GM21360 (cell line): ENCODE data around the gene BEND3.
A peak's percentile ranks its signal among the peaks of the same experiment; 100 is the strongest.
"Not testable (repeated sequence)": the region's sequence is repeated elsewhere in the genome, so short reads cannot be mapped to it uniquely, and the experiment has no call there.

Source experiments
- ATAC-seq: cut with Tn5 transposase; IDR thresholded peaks from one replicate; pipeline ENCODE4 v1.9.1; 2021; ENCODE audit warnings: mild to moderate bottlenecking, moderate library complexity; ENCODE audit not compliant: unreplicated experiment

The BEND3 gene

DNA sequence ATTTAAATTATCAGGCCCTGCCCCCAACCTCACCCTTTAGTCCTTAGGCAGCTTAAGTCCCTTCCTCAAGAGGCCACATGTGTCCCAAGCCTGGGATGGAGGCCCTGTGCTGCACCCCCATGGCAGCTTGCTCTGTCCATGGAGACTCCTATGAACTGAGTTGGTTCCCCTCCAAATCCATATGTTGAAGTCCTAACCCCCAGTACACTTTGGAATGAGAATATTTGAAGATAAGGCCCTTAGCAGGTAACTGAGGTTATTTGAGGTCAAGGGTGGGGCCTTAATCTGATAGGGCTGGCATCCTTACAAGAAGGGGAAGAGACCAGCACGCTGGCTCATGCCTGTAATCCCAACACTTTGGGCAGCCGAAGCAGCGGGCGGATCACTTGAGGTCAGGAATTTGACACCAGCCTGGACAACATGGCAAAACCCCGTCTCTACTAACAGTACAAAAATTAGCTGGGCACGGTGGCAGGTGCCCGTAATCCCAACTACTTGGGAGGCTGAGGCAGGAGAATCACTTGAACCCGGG is 6.7 kb upstream of the BEND3 start:
- no peak for ATAC-seq

- ATAC-seq: no peak
Observed at GRCh38 chr6:107121266-107121665, 6.0 kb upstream of the BEND3 start.

GRCh38 chr6:107120404-107120803 is 5.1 kb upstream of the BEND3 start:
- ATAC-seq: no peak

GRCh38 chr6:107118976-107119375 is 3.7 kb upstream of the BEND3 start:
- ATAC-seq: no peak

DNA sequence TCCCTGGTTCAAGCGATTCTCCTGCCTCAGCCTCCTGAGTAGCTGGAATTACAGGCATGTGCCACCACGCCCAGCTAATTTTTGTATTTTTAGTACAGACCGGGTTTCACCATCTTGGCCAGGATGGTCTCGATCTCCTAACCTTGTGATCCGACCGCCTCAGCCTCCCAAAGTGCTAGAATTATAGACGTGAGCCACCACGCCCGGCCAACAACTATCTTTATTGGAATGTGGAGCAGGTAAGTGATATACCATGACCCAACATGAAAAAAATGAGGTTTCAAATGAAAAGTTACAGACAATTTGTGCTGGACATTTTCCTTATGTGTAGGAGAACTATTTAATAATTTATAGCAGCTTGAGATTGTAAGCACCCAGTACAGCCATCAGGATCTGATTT is 3.2 kb upstream of the BEND3 start:
- ATAC-seq: not testable (repeated sequence)

DNA sequence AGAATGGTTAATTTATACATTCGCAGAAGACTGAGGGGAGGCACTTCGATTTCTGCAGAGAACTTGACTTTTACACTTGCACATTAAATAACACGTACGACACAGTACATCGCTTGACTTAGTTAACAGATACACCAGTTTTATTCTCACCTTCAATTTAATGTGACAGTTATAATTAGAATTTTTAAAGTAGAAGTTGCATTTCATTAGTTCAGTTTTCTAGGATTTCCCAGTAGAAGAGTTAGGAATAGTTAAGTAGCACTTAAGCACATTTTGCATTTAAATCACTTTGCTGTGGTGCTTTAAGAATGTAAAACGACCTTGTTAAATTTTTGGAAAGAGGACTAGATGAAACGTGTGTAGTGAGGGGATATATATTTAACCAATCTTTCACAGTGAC is 1.6 kb upstream of the BEND3 start:
- ATAC-seq: no peak

DNA sequence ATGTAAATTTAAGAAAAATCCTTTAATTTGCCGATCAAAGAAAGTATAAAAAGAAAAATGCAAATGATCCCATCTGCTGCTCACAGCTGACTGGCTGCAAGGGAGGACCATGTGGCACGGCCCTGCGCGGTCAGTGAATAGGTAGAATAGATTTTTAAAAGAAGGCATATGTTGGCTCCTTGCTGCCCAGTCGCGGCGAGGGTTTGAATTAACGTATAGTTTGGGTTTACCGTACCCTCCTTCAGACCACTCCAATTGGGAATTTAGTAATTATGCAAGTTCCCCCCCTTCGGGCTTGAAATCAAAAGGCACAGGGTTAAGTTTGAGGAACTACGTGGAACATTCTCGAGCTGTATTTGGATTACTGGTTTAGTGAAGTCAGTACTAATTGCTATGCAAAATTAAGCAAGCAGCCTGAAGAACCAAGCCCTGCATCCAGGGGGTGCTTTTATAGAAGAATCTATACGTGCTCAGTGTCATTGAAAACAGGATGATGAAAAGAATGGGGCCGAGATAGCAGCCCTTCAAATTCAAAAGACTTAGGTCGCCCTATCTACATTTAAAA is 1.1 kb upstream of the BEND3 start:
- no peak for ATAC-seq

DNA sequence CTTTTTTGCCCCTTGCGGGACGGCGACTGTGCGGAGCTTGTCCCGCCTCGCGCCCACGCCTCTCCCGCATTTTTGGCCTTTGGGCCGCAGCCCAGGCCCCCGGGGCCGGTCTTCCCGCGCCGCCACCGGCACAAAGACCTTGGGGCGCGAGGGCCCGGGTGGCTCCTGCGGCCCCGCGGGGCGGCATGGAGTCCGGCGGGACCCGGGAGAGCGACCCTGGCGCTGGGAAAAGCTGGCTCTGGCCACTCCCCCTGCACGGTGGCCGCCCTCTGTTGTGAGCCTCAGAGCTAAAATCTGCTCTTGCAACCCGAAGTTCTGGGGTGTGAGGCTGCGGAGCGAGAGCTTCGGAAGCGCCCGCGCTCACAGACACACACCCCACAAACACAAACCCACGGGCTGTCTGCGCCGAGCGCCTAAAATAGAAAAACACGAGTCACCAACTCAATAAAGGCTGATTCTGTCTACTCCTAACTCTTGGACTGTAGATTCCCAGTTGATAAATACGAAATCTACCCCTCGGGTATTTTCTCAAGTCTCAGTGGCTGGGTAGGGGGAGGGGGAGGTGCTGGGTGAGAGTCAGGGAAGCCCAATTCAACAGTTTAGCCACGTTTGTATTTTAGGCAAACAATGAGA is 496 bp upstream of the BEND3 start:
- peak; percentile 32 for ATAC-seq

DNA sequence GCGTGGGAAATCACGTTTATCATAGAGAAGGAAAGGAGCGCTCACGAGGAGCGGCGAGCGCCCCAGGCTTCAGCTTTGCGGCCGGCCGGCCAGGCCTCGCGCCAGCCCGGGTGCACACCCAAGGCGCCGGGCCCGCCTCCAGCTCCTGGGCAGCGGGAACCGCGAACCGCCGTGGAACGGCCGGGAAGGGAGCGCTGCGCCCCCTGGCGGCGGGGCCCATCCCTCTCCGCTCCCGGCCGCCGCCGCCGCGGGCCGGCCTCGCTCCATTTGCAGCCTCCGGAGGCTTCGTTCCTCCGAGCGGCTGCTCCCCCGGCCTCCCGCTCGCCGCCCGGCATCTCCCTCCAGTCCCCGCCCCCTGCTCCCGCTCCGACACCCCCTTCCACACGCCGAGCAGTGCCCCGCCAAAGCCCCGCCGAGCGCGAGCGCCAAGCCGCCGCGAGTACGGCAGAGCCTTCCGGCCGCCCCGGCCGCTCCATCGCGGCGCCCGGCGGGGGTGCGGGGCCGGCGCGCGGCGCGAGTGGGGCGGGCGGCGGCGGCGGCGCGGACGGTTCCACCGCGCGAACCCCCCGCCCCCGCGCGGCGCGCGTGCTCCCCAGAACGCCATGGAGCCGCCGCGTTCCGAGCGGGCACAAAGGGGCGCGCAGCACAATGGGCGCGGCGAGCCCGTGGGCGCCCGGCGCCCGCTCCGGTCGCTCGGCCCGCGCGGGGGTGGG is 946 bp downstream of the BEND3 start:
- peak; percentile 53 for ATAC-seq

DNA sequence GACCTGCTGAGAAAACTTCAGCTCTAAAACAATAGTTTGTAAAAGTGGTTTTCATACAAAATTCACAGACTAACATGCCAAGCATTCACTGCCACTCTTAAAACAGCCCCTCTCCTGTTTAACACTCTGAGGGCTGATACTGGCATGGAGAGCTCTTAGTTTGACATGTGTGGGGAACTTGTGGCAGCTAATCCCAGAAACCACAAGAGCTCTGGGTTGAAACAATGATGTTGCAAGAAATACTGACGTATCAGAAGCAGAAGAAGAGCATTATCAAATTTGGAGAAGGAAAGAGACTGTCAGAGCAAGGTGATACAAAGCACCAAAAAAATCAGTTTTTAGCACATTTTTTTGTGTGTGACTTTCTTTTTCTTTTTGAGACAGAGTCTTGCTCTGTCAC is 5.1 kb downstream of the BEND3 start:
- no peak for ATAC-seq

DNA sequence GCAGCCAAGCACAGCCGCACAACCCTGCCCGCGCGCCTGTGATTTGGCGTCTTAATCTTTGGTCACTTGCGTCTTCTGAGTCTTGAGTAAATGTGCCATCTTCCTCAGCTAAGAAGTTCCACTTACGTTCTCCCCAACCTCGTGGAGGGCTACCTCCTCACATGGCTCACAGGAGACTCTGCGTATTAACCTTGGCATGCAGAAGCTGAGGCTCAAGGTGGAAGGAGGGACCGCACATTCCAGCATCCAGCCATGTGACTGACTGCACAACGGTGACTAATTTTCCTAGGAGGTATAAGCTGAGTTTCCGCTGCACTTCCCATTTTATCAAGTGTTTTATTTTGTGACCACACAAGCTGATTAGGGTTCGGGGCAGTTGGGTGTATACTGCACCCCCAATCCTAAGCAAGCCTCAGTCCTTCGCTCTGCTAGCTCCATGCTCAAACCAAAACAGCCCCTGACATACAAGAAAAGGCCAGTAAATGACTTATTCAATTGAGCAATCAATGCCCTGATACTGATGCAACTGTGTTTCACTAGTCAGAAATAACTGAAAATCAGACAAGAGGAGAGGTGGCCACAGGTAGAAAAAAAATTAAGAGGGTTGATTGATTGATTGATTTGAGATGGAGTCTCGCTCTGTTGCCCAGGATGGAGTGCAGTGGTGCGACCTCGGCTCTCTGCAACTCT is 7.0 kb downstream of the BEND3 start:
- ATAC-seq: no peak

GRCh38 chr6:107107791-107108190 is 7.5 kb downstream of the BEND3 start:
- no peak for ATAC-seq

DNA sequence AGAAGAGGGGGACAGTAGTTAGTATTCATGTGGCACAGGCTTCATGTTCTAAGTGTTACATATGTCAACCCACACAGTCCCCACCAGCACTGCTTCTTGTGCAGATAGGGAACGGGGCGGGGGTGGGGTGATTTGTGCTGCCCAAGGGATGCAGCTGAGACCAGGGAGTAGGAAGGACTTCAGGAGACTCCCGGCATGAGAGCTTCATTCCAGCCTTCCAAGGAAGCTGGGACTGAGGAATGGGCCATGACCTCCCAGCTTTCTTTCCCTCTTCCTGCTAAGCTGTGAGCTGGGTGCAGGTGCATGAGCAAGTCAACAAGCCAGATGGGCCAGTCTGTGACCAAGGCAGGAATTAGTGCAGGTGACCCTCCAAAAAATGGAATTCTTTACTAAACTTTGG is 9.2 kb downstream of the BEND3 start:
- no peak for ATAC-seq

DNA sequence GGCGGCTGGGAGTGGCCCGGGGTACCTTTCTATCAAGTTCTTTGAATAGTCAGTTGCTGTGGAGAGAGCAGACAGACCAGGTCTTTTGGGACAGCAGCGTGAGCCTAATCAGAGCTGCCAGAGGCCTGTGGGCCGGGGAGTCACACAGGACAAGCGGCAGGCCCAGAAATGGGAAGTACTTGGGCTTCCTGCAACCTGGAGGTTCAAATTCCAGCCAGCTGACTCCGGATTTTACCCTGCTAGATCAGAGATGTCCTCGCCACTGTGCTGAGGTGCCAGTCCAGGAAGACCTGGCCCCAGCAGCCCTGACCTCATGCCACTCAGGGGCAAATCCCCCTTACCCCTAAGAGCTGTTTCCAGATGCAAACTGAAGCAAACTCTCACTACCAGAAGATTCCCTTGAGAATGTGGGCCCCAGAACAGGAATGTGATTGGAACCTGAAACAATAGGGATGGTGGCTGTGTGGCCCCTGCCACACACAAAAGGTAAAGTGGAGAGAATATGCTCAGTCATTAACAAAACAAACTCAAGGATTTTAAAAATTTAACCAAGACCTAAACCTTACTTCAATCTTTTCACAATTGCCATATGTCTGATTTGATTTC is 9.7 kb downstream of the BEND3 start:
- ATAC-seq: no peak

DNA sequence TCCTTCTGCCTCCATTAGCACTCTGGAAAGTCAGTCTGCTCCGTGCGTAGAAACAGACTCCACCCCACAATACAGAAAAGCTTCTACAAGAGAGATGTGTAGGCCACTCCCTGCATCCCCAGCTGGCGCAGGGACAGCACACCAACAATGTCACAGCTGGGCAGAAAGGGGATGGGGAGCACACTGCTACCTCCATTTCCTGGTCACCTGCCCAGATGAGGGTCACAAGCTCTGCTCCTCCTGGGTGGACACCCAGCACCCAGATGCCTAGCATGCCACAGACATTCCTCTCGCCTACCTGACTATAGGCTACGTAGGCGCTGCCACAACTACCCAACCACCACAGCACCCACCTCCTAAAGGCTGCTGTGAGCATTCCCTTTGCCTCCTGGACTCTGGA is 12.2 kb downstream of the BEND3 start:
- no peak for ATAC-seq

GRCh38 chr6:107102414-107102805 is 12.9 kb downstream of the BEND3 start:
- ATAC-seq: no peak

DNA sequence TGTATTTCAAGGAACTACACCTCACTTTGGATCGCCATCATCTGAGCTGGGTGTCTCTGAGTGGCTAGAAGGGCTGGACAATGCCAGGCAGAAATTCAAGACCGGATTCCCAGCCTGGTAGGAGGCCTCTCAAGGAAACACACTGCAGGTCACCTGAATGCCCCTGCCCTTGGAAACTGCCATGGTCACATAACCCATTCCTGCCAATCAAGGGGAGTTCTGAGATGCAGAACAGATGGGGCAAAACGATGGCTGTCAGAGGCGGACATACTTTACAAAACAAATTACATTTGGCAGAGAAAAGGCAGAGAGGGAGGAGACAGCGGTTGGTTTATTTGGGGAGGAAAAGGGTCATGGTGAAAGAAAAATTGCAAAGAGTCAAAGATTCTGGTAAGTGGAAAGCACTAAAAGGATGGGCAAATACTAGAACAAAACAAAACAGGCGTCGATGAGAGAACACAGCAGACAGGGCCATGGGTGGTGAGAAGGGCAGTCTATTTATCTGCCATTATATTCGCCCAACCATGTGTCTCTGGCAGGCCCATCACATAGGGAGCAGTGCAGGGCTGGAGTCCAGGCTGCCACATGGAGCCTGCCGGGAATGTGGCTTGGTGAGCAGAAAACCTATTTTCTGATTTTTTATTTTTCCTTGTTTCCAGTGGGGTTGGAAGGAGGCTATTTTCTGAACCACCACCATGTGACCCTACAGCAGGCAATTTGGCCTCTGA is 13.5 kb downstream of the BEND3 start:
- ATAC-seq: no peak

- no peak for ATAC-seq
Observed at GRCh38 chr6:107101211-107101610, 14.1 kb downstream of the BEND3 start.

DNA sequence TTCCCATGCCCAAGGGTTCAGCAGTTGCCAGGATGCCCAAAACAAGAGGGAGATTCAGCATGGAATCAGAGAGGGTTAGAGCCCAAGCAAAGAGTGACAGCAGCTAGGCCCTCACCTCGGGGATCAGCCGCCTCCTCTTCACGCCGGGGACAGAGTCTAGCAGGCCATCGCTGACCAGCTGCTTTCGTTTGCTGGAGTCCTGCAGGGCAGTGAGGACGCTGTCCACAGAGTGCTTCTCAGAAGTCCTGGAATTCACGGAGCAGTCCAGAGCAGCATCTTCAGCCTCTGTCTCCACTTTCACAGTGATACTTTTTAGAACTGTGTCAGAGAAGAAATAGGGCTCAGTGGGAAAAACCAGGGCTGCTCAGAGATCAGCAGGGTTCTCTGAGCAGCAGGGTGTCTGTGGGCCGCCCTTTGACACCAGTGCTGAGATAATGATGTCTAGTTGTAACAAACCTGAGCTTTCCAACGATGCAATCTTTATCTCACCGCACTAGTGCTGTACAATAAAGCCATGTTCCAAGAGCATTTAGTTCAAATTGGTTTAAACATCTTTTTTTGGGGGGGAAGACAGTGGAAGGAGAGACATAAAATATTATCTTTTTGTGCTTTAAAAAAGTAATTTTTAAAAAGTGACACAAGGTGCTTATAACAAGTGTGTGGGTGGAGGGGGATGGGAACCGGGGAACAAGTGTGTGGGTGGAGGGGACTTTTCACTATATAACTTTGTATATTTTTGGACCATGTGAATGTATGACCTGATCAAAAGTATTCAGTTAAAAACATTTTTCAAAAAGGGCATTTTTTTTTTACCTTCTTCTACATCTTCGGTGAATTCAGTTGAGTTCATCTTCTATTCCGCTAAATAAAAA is 16.6 kb downstream of the BEND3 start:
- ATAC-seq: no peak

DNA sequence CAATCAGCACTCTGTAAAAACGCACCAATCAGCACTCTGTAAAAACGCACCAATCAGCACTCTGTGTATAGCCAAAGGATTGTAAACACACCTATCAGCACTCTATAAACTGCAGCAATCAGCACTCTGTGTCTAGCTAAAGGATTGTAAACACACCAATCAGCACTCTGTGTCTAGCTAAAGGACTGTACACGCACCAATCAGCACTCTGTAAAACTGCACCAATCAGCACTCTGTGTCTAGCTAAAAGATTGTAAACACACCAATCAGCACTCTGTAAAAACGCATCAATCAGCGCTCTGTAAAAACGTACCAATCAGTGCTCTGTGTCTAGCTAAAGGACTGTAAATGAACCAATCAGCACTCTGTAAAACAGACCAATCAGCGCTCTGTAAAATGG is 30.9 kb downstream of the BEND3 start:
- not testable (repeated sequence) for ATAC-seq
